Measurements from ENCODE around the gene CAMK1D. TPM values are rescaled to one million over a fixed set of nuclear protein-coding genes. Genes with fewer than 3 reads are reported as not detected.
"Not testable (repeated sequence)": the region's sequence is repeated elsewhere in the genome, so short reads cannot be mapped to it uniquely, and the experiment has no call there.

CAMK1D gene
- total and polyA plus RNA-seq, 8 donors: 4.4 to 10.8 (median 4.8) TPM

GRCh38 chr10:12709521-12709963, 360.2 kb downstream of the CAMK1D start:
- Histone ChIP-seq H3K9me3 (no peaks in the 10 kb centered on the region), H3K27me3 (no peaks in the 10 kb centered on the region), H3K36me3 (no peaks in the 10 kb centered on the region), H3K4me3 (no peak overlapping the region), H3K27ac (no peak overlapping the region), H3K4me1 (peaks cover 23 to 26% of the 10 kb centered on the region in 2 donors)
- no peak for ATAC-seq
- intact Hi-C loops (cut with DNase I): no loop called here
- no peak for DNase-seq
- TF ChIP-seq CTCF (IDR thresholded peaks at IDR 0.05): no peak

- peaks cover 23 to 26% of the 10 kb centered on the region in 2 donors for H3K4me1 ChIP-seq
- no peaks in the 10 kb centered on the region for H3K9me3 ChIP-seq
- DNase-seq (no peak), ATAC-seq (no peak)
- no peaks in the 10 kb centered on the region for H3K36me3 ChIP-seq
- no peak overlapping the region for H3K27ac ChIP-seq
- no peak for TF ChIP-seq CTCF (IDR thresholded peaks at IDR 0.05)
- intact Hi-C loops (cut with DNase I): loop anchor here in 1 of 2 donors (5.0 kb wide), 1 partner anchor 448 kb away; no protein-coding TSS in a partner anchor
- no peak overlapping the region for H3K4me3 ChIP-seq
- H3K27me3 ChIP-seq: no peaks in the 10 kb centered on the region
Measured at GRCh38 chr10:12710157-12710556, 360.8 kb downstream of the CAMK1D start.

GRCh38 chr10:12710594-12711349, 361.4 kb downstream of the CAMK1D start:
- no peaks in the 10 kb centered on the region for H3K36me3 ChIP-seq
- peaks cover 0 to 3% of the 10 kb centered on the region in 2 donors for H3K27me3 ChIP-seq
- DNase-seq: peak; percentile 59 to 88 (median 73)
- H3K4me3 ChIP-seq: no peak overlapping the region
- no peaks in the 10 kb centered on the region for H3K9me3 ChIP-seq
- TF ChIP-seq CTCF (IDR thresholded peaks at IDR 0.05): peak; percentile 82 to 93
- peak; percentile 91 for ATAC-seq
- no peak overlapping the region for H3K27ac ChIP-seq
- peaks cover 23 to 26% of the 10 kb centered on the region in 2 donors for H3K4me1 ChIP-seq
- intact Hi-C loops (cut with DNase I): loop anchor here in 1 of 2 donors (5.0 kb wide), 1 partner anchor 448 kb away; no protein-coding TSS in a partner anchor

- no peak for ATAC-seq
- TF ChIP-seq CTCF (IDR thresholded peaks at IDR 0.05): no peak
- Histone ChIP-seq H3K27me3 (peaks cover 0 to 9% of the 10 kb centered on the region in 2 donors), H3K9me3 (no peaks in the 10 kb centered on the region), H3K4me3 (no peak overlapping the region), H3K4me1 (peaks cover 23 to 26% of the 10 kb centered on the region in 2 donors), H3K36me3 (no peaks in the 10 kb centered on the region), H3K27ac (no peak overlapping the region)
- DNase-seq: no peak
- intact Hi-C loops (cut with DNase I): loop anchor here in 1 of 2 donors (5.0 kb wide), 1 partner anchor 449 kb away; no protein-coding TSS in a partner anchor
Measured at GRCh38 chr10:12711350-12711708, 362.0 kb downstream of the CAMK1D start.

- intact Hi-C loops (cut with DNase I): loop anchor here in 1 of 2 donors (5.0 kb wide), 1 partner anchor 450 kb away; no protein-coding TSS in a partner anchor
- H3K4me3 ChIP-seq: no peak overlapping the region
- TF ChIP-seq CTCF (IDR thresholded peaks at IDR 0.05): no peak
Measured at GRCh38 chr10:12712293-12712983, 363.1 kb downstream of the CAMK1D start.

GRCh38 chr10:12712984-12713316, 363.6 kb downstream of the CAMK1D start:
- Histone ChIP-seq H3K4me1 (peaks cover 12 to 13% of the 10 kb centered on the region in 2 donors), H3K27me3 (peaks cover 0 to 14% of the 10 kb centered on the region in 2 donors)
- ATAC-seq, H3K27ac ChIP-seq, DNase-seq, H3K4me3 ChIP-seq, H3K36me3 ChIP-seq, H3K9me3 ChIP-seq: not testable (repeated sequence)
- intact Hi-C loops (cut with DNase I): loop anchor here in 1 of 2 donors (5.0 kb wide), 1 partner anchor 451 kb away; no protein-coding TSS in a partner anchor

More at GRCh38 chr10:12712293-12712983, 363.1 kb downstream of the CAMK1D start:
- H3K27ac ChIP-seq: no peak overlapping the region
- H3K9me3 ChIP-seq: no peaks in the 10 kb centered on the region
- peaks cover 0 to 14% of the 10 kb centered on the region in 2 donors for H3K27me3 ChIP-seq
- DNase-seq (no peak), ATAC-seq (no peak)
- H3K4me1 ChIP-seq: peaks cover 18% of the 10 kb centered on the region in 2 donors
- no peaks in the 10 kb centered on the region for H3K36me3 ChIP-seq

All from left lung (tissue), 10 donors.